ENCODE data around the gene ALPP. TPM values are rescaled to one million over a fixed set of nuclear protein-coding genes. Genes with fewer than 3 reads are reported as not detected.

Gene ALPP
- total RNA-seq, 4 donors from 2014 or later: 0.06 TPM; not detected in 3

DNA sequence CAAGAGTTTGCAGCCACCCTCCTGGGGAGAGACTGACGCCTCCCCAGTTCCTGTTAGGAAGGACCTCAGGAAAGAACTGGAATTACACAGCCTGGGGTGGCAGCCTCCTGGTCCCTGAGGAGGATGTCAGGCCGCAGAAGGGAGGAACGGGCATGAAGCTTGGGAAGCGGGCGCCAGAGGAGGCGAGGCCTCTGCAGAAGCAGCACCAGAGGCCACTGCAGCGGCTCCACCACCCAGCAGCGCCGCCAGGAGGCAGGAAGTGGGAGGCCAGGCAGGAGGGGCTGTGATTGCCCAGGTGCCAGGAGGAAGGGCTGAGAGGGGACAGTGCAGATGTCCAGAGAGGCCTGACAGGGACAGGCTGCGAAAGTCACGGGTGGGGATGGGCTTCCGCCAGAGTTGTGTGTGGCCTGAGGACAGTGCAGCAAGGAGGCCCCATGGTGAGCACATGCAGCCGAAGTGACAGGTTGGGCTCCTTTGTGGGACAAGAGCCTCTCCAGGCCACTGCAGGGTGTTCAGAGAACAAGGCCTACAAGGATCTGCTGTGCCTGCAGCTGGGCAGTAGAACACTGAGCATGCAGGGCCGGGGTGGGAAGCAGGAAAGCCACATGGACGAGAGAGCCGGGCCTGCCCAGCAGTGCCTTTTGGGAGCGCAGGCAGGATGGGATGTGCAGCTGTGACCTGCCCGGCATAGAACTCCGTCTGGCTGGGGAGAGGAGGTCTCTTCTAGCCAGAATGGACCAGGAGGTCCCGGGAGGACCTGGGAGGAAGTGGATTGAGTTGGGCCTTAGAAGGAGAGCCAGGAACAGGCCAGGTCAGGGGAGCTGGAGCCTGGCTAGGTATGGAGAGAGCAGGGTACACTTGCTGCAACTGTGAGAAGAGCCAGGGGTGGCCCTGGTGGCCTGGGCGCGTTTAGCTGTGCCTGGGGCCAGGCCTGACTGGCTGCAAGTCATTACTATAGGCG is 39.1 kb upstream of the ALPP start:
- DNase-seq (ENCODE audit: extremely low spot score): no peak

DNA sequence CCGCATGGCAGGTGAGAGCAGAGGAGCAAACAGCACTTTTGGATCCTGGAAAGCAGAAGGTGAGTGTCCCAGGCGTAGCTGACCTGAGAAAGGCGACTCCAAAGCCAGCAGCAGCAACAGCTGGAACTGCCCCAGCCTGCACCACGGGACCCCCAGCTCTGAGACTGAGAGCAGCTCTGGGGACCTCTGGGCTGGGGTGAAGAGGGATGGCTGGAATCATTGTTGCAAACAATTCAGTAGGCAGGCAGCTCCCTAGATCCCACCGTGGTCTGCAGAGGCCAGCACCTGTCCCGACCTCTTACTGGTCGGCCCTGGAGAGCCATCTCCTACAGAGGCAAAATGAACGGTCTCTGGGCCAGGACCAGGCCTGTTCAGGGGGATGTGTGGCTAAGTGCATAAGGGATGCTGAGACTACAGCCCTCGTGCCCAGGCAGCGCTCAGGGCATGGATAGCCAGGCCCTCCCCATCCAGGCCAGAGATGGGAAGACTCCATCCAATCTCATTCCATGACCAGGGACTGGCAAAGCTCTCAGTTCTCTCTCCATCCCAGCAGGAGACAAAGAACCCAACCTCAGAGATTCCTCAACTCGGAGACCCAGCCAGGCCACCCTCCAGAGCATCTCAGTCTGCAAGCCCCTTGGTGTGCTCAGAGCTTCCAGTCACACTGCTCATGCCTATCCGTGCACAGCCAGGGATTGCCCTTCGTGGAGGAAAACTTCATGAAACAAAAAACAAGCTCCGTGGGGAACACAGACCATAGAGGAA is 38.2 kb upstream of the ALPP start:
- intact Hi-C loops (cut with DNase I): no loop called here
- TF ChIP-seq, protein P1, sequence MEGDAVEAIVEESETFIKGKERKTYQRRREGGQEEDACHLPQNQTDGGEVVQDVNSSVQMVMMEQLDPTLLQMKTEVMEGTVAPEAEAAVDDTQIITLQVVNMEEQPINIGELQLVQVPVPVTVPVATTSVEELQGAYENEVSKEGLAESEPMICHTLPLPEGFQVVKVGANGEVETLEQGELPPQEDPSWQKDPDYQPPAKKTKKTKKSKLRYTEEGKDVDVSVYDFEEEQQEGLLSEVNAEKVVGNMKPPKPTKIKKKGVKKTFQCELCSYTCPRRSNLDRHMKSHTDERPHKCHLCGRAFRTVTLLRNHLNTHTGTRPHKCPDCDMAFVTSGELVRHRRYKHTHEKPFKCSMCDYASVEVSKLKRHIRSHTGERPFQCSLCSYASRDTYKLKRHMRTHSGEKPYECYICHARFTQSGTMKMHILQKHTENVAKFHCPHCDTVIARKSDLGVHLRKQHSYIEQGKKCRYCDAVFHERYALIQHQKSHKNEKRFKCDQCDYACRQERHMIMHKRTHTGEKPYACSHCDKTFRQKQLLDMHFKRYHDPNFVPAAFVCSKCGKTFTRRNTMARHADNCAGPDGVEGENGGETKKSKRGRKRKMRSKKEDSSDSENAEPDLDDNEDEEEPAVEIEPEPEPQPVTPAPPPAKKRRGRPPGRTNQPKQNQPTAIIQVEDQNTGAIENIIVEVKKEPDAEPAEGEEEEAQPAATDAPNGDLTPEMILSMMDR (IDR thresholded peaks at IDR 0.05): no peak
- TF ChIP-seq EP300 (IDR thresholded peaks at IDR 0.05): no peak
- TF ChIP-seq POLR2A (IDR thresholded peaks at IDR 0.05; ENCODE audit: low read depth): no peak
- TF ChIP-seq POLR2AphosphoS5 (IDR thresholded peaks at IDR 0.05): no peak
- H3K9me3 ChIP-seq: peaks cover 0 to 15% (median 7%) of the 10 kb centered on the region in 4 donors
- no peaks in the 10 kb centered on the region for H3K4me1 ChIP-seq
- no peaks in the 10 kb centered on the region for H3K27me3 ChIP-seq
- H3K36me3 ChIP-seq: peaks cover 0 to 27% (median 14%) of the 10 kb centered on the region in 4 donors
- H3K4me3 ChIP-seq: no peak overlapping the region
- no peak overlapping the region for H3K27ac ChIP-seq (replicated peaks in 1 of 4)
- no peak for DNase-seq (ENCODE audit: extremely low spot score)
- WGBS: 97% methylated on average over 8 of the region's 14 CpGs

More for the DNA sequence above, 39.1 kb upstream of the ALPP start:
- Histone ChIP-seq H3K27ac (replicated peaks in 1 of 4) (no peak overlapping the region), H3K9me3 (peaks cover 0 to 15% (median 7%) of the 10 kb centered on the region in 4 donors), H3K4me1 (no peaks in the 10 kb centered on the region), H3K27me3 (no peaks in the 10 kb centered on the region), H3K36me3 (peaks cover 0 to 32% (median 18%) of the 10 kb centered on the region in 4 donors), H3K4me3 (no peak overlapping the region)
- intact Hi-C loops (cut with DNase I): no loop called here
- 84% methylated on average over 22 of the region's 23 CpGs for WGBS
- TF ChIP-seq POLR2A (IDR thresholded peaks at IDR 0.05; ENCODE audit: low read depth) (no peak), POLR2AphosphoS5 (IDR thresholded peaks at IDR 0.05) (no peak), EP300 (IDR thresholded peaks at IDR 0.05) (no peak)
- TF ChIP-seq, protein P1 (IDR thresholded peaks at IDR 0.05): no peak

DNA sequence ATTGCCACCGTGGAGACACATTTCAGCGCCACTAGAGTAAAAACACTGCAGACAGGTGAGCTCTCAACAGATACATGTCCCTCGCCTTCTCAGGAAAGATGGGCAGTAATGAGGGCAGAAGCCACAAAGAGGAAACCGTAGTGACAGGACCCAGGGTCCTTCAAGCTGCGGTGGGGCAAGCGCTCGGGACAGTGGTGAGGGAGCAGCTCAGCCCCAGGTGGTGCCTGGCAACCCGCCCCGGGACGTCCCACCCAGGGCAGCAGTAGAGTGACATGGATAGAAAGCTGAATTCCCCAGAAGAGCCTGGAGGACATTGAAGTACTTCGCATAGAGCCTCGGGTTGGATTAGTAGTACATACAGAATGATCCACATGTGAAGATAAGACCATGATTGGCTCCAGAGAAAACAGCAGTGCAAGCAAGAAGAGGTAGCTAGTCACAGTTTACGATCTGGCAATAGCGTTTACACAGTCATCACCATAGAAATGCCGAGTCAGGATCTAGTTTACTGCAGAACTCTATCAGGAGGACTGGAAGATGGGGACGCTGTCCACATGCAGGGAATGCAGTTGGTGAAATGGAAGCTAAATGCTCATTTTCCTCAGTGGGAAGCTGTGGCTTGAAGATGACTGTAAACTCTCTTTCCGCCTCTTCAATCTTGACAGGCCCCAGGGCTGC is 37.4 kb upstream of the ALPP start:
- intact Hi-C loops (cut with DNase I): no loop called here
- Histone ChIP-seq H3K27me3 (no peaks in the 10 kb centered on the region), H3K27ac (replicated peaks in 1 of 4) (no peak overlapping the region), H3K4me1 (no peaks in the 10 kb centered on the region), H3K9me3 (peaks cover 0 to 15% (median 7%) of the 10 kb centered on the region in 4 donors), H3K36me3 (peaks cover 0 to 18% (median 8%) of the 10 kb centered on the region in 4 donors), H3K4me3 (no peak overlapping the region)
- DNase-seq (ENCODE audit: extremely low spot score): no peak
- TF ChIP-seq, protein P1 (IDR thresholded peaks at IDR 0.05): no peak
- TF ChIP-seq POLR2A (IDR thresholded peaks at IDR 0.05; ENCODE audit: low read depth): no peak
- TF ChIP-seq POLR2AphosphoS5 (IDR thresholded peaks at IDR 0.05): no peak
- no peak for TF ChIP-seq EP300 (IDR thresholded peaks at IDR 0.05)
- WGBS: 93% methylated on average over 17 of the region's 17 CpGs

DNA sequence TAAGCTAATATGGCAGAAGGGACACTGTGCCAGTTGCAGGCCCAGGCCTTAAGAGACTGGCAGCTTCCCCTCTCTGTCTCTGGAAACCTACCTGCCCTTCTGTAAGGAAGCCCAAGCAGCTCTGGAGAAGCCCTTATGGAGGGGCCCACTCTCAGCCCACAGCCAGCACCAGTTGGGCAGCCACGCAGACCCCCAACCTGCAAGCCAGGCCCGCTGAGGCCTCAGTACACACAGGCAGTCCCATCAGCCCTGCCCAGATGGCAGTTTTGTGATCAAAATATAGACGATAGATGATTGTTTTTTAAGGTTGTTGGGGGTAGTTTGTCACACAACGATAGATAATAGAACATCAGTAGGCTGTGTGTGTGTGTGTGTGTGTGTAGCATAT is 36.8 kb upstream of the ALPP start:
- Histone ChIP-seq H3K27ac (replicated peaks in 1 of 4) (no peak overlapping the region), H3K9me3 (peaks cover 0 to 15% (median 7%) of the 10 kb centered on the region in 4 donors), H3K36me3 (peaks cover 0 to 13% (median 3%) of the 10 kb centered on the region in 4 donors), H3K4me1 (no peaks in the 10 kb centered on the region), H3K27me3 (no peaks in the 10 kb centered on the region), H3K4me3 (no peak overlapping the region)
- no peak for DNase-seq (ENCODE audit: extremely low spot score)
- TF ChIP-seq, protein P1 (IDR thresholded peaks at IDR 0.05): no peak
- TF ChIP-seq POLR2A (IDR thresholded peaks at IDR 0.05; ENCODE audit: low read depth) (no peak), EP300 (IDR thresholded peaks at IDR 0.05) (no peak), POLR2AphosphoS5 (IDR thresholded peaks at IDR 0.05) (no peak)
- intact Hi-C loops (cut with DNase I): no loop called here
- WGBS: 94% methylated on average over 4 of the region's 4 CpGs

Data from esophagus muscularis mucosa (tissue), 4 donors.